ENCODE measurements around the gene MAML3.

Gene MAML3

GRCh38 chr4:140130677-140131076 lies 23.3 kb downstream of the MAML3 start:
- H3K4me3 Mint-ChIP-seq = no peak overlapping the region
- H3K36me3 Mint-ChIP-seq (ENCODE audit: low read depth) = no peaks in the 10 kb centered on the region
- peaks cover 34% of the 10 kb centered on the region for H3K27me3 Mint-ChIP-seq (ENCODE audit: low read depth)
- H3K9me3 Mint-ChIP-seq = no peaks in the 10 kb centered on the region
- no peak for DNase-seq (ENCODE audit: low spot score)
- H3K4me1 Mint-ChIP-seq (ENCODE audit: low read depth) = peaks cover 16% of the 10 kb centered on the region
- H3K27ac Mint-ChIP-seq = no peak overlapping the region

GRCh38 chr4:140127422-140127821 lies 26.6 kb downstream of the MAML3 start:
- DNase-seq (ENCODE audit: low spot score) = no peak
- no peak overlapping the region for H3K4me3 Mint-ChIP-seq
- peaks cover 26% of the 10 kb centered on the region for H3K4me1 Mint-ChIP-seq (ENCODE audit: low read depth)
- H3K27ac Mint-ChIP-seq = no peak overlapping the region
- peaks cover 3% of the 10 kb centered on the region for H3K36me3 Mint-ChIP-seq (ENCODE audit: low read depth)
- H3K9me3 Mint-ChIP-seq = peaks cover 4% of the 10 kb centered on the region
- H3K27me3 Mint-ChIP-seq (ENCODE audit: low read depth) = peaks cover 23% of the 10 kb centered on the region

DNA sequence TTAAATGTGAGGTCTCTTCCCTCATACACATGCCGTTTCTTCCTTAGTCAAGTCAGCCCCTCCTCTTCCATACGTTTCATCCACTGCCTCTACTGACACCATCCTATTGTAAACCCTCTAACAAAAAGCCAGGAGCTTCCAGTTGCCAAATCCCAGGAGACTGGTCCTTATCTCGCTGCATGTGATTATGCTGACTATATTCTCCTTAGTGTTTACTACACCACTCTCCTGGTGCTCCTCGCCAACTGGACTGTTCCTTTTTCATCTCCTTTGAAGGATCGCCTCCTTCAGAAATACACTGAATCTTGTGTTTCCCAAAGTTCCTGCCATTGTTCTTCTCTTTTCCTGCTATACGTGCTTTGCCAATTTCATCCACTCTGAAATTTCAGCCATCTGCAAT lies 27.7 kb downstream of the MAML3 start:
- peaks cover 20% of the 10 kb centered on the region for H3K4me1 Mint-ChIP-seq (ENCODE audit: low read depth)

DNA sequence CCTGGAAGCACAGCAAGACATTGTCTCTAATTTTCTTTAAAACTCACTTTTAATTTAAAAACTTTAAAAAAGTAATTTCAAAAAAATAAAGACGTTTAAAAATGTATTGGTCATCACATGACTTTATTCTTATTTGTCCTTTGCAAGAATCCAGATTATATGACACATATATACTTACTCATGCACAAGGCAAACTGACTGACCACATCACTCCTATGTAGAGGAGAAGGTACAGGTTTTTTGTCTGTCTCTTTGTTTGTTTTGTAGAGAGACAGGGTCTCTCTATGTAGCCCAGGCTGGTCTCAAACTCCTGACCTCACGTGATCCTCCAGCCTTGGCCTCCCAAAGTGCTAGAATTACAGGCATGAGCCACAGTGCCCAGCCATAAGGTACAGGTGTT lies 28.6 kb downstream of the MAML3 start:
- Mint-ChIP-seq H3K9me3 (peaks cover 4% of the 10 kb centered on the region), H3K4me3 (no peak overlapping the region), H3K27me3 (ENCODE audit: low read depth) (peaks cover 23% of the 10 kb centered on the region), H3K4me1 (ENCODE audit: low read depth) (peaks cover 16% of the 10 kb centered on the region), H3K36me3 (ENCODE audit: low read depth) (peaks cover 3% of the 10 kb centered on the region), H3K27ac (no peak overlapping the region)
- no peak for DNase-seq (ENCODE audit: low spot score)

More for the DNA sequence above, 27.7 kb downstream of the MAML3 start:
- H3K9me3 Mint-ChIP-seq = peaks cover 4% of the 10 kb centered on the region
- no peak for DNase-seq (ENCODE audit: low spot score)
- H3K27ac Mint-ChIP-seq = no peak overlapping the region
- peaks cover 3% of the 10 kb centered on the region for H3K36me3 Mint-ChIP-seq (ENCODE audit: low read depth)
- no peak overlapping the region for H3K4me3 Mint-ChIP-seq
- H3K27me3 Mint-ChIP-seq (ENCODE audit: low read depth) = peaks cover 23% of the 10 kb centered on the region

DNA sequence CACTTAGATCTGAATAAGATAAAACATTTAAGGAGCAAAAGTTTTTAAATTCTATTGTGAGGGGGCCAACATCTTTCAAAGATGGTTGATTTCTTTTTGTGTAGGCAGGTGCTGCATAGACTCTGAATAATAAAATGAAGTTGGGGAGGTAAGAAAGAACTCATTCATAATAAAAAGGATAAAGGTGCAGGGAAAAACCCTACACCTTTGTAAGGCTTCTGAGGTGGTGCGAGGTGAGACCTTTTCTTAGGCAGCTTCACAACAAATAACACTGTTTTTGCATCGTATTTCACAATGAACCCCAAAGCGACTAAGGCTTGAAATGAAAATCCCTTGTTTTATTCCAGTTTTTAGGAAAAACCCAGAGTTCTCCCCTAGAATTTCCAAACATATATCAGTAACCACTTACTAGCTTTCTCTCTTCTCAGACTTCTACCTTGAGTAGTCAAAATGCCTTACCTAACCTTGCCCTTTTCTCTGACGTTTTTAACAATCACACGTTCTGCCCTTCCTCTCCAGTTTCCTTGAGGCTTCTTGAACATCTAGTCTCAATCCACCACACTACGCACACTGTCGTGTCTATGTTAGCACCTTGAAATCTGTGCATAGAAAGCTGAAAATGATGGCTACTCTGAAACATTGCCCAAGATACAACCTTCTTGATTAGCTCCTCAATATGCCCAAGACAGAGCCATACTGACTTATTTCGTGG lies 30.2 kb downstream of the MAML3 start:
- Mint-ChIP-seq H3K4me3 (no peak overlapping the region), H3K36me3 (ENCODE audit: low read depth) (peaks cover 5% of the 10 kb centered on the region)

DNA sequence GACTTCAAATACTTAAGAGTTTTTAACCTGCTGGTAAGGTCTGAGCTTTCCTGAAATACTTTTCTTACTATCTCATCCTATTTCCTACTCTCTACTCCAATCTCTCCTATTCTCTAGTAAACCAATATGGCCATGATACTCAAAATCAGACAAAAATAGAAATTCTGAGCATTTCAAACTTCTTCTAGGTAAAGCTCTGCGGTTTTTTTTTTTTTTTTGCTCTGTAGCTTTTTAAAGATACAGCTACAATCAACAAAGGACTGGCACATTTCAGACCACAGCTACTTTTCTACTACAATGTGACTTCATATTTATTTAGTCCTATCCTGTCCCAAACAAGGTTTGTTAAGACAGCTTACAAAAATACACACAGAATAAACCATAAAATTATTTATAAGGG lies 31.1 kb downstream of the MAML3 start:
- Mint-ChIP-seq H3K4me3 (peak overlapping the region; percentile 61), H3K9me3 (peaks cover 4% of the 10 kb centered on the region), H3K36me3 (ENCODE audit: low read depth) (peaks cover 5% of the 10 kb centered on the region), H3K27me3 (ENCODE audit: low read depth) (peaks cover 18% of the 10 kb centered on the region), H3K4me1 (ENCODE audit: low read depth) (peaks cover 22% of the 10 kb centered on the region), H3K27ac (peak overlapping the region; percentile 60)
- no peak for DNase-seq (ENCODE audit: low spot score)

More for the DNA sequence above, 30.2 kb downstream of the MAML3 start:
- DNase-seq (ENCODE audit: low spot score) = no peak
- peaks cover 4% of the 10 kb centered on the region for H3K9me3 Mint-ChIP-seq
- peaks cover 22% of the 10 kb centered on the region for H3K4me1 Mint-ChIP-seq (ENCODE audit: low read depth)
- no peak overlapping the region for H3K27ac Mint-ChIP-seq
- peaks cover 20% of the 10 kb centered on the region for H3K27me3 Mint-ChIP-seq (ENCODE audit: low read depth)

GRCh38 chr4:140121646-140122045 lies 32.3 kb downstream of the MAML3 start:
- H3K27ac Mint-ChIP-seq = no peak overlapping the region
- H3K4me3 Mint-ChIP-seq = no peak overlapping the region
- DNase-seq (ENCODE audit: low spot score) = no peak
- peaks cover 13% of the 10 kb centered on the region for H3K27me3 Mint-ChIP-seq (ENCODE audit: low read depth)
- H3K4me1 Mint-ChIP-seq (ENCODE audit: low read depth) = peaks cover 29% of the 10 kb centered on the region
- H3K9me3 Mint-ChIP-seq = peaks cover 4% of the 10 kb centered on the region
- peaks cover 5% of the 10 kb centered on the region for H3K36me3 Mint-ChIP-seq (ENCODE audit: low read depth)

GRCh38 chr4:140118931-140119640 lies 34.9 kb downstream of the MAML3 start:
- Mint-ChIP-seq H3K9me3 (peaks cover 4% of the 10 kb centered on the region), H3K4me3 (peak overlapping the region; percentile 25), H3K4me1 (ENCODE audit: low read depth) (peaks cover 44% of the 10 kb centered on the region), H3K36me3 (ENCODE audit: low read depth) (peaks cover 5% of the 10 kb centered on the region), H3K27me3 (ENCODE audit: low read depth) (peaks cover 4% of the 10 kb centered on the region), H3K27ac (no peak overlapping the region)
- no peak for DNase-seq (ENCODE audit: low spot score)

DNA sequence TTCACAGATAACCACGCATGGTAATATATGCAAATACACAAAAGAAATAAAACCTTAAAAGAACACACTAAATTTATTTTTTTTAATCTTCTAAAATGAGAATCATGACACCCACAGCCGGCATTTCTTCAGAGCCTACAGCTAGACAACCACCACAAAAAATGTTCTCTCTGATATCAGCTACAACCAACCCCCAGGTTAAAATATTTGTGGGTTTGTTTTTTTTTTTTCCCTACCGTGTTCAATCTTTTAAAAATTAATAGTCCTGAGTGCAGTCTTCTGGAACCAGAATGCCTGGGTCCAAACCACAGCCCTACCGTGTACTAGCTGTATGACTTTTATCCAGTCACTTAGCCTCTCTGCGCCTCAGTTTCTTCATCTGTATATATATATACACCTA lies 36.0 kb downstream of the MAML3 start:
- Mint-ChIP-seq H3K4me1 (ENCODE audit: low read depth) (peaks cover 40% of the 10 kb centered on the region), H3K9me3 (peaks cover 3% of the 10 kb centered on the region), H3K27ac (no peak overlapping the region), H3K36me3 (ENCODE audit: low read depth) (peaks cover 4% of the 10 kb centered on the region), H3K4me3 (no peak overlapping the region), H3K27me3 (ENCODE audit: low read depth) (peaks cover 5% of the 10 kb centered on the region)
- no peak for DNase-seq (ENCODE audit: low spot score)

- H3K36me3 Mint-ChIP-seq (ENCODE audit: low read depth) = peaks cover 2% of the 10 kb centered on the region
- H3K4me1 Mint-ChIP-seq (ENCODE audit: low read depth) = peaks cover 37% of the 10 kb centered on the region
- peaks cover 5% of the 10 kb centered on the region for H3K27me3 Mint-ChIP-seq (ENCODE audit: low read depth)
- DNase-seq (ENCODE audit: low spot score) = peak; percentile 52
- H3K27ac Mint-ChIP-seq = peak overlapping the region; percentile 85
- peak overlapping the region; percentile 32 for H3K4me3 Mint-ChIP-seq
- no peaks in the 10 kb centered on the region for H3K9me3 Mint-ChIP-seq
Measured at GRCh38 chr4:140116442-140117104, 37.4 kb downstream of the MAML3 start.

DNA sequence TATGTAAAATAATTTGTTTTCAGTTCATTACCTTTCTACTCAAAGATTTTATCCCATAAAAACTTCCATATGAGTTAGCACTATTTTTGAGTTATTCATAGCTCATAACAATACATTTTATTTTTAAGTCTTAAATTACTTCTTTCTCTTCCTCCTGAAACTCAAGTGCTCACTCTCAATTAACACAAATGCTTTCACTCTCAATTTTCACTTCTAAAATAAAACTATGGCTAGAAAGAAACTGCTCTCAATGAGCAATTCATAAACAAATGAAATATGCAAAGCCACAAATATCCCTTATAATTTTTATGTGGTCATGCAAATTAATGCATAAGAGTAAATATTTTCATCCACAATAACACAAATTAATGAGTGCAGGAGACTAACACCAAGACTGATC lies 38.8 kb downstream of the MAML3 start:
- peak overlapping the region; percentile 49 for H3K4me3 Mint-ChIP-seq
- no peaks in the 10 kb centered on the region for H3K9me3 Mint-ChIP-seq
- H3K36me3 Mint-ChIP-seq (ENCODE audit: low read depth) = peaks cover 2% of the 10 kb centered on the region
- peaks cover 8% of the 10 kb centered on the region for H3K27me3 Mint-ChIP-seq (ENCODE audit: low read depth)
- peak overlapping the region; percentile 50 for H3K27ac Mint-ChIP-seq
- DNase-seq (ENCODE audit: low spot score) = no peak
- H3K4me1 Mint-ChIP-seq (ENCODE audit: low read depth) = peaks cover 35% of the 10 kb centered on the region

GRCh38 chr4:140113653-140114052 lies 40.3 kb downstream of the MAML3 start:
- no peak overlapping the region for H3K27ac Mint-ChIP-seq
- no peak for DNase-seq (ENCODE audit: low spot score)
- H3K4me3 Mint-ChIP-seq = no peak overlapping the region
- H3K27me3 Mint-ChIP-seq (ENCODE audit: low read depth) = peaks cover 18% of the 10 kb centered on the region
- H3K9me3 Mint-ChIP-seq = no peaks in the 10 kb centered on the region
- H3K4me1 Mint-ChIP-seq (ENCODE audit: low read depth) = peaks cover 38% of the 10 kb centered on the region
- H3K36me3 Mint-ChIP-seq (ENCODE audit: low read depth) = no peaks in the 10 kb centered on the region

- Mint-ChIP-seq H3K4me3 (no peak overlapping the region), H3K27ac (no peak overlapping the region), H3K4me1 (ENCODE audit: low read depth) (peaks cover 49% of the 10 kb centered on the region), H3K27me3 (ENCODE audit: low read depth) (peaks cover 19% of the 10 kb centered on the region), H3K9me3 (peaks cover 4% of the 10 kb centered on the region), H3K36me3 (ENCODE audit: low read depth) (peaks cover 5% of the 10 kb centered on the region)
- no peak for DNase-seq (ENCODE audit: low spot score)
Measured at GRCh38 chr4:140112576-140112975, 41.4 kb downstream of the MAML3 start.

GRCh38 chr4:140111256-140111655 lies 42.7 kb downstream of the MAML3 start:
- Mint-ChIP-seq H3K27ac (no peak overlapping the region), H3K9me3 (peaks cover 4% of the 10 kb centered on the region), H3K27me3 (ENCODE audit: low read depth) (peaks cover 20% of the 10 kb centered on the region), H3K36me3 (ENCODE audit: low read depth) (peaks cover 5% of the 10 kb centered on the region), H3K4me3 (no peak overlapping the region), H3K4me1 (ENCODE audit: low read depth) (peaks cover 42% of the 10 kb centered on the region)
- DNase-seq (ENCODE audit: low spot score) = no peak
